ENCODE measurements around the gene MAP3K2.
"Not testable (repeated sequence)": the region's sequence is repeated elsewhere in the genome, so short reads cannot be mapped to it uniquely, and the experiment has no call there.

The MAP3K2 gene

GRCh38 chr2:127411653-127412369 is 24.0 kb upstream of the MAP3K2 start:
- H3K36me3 ChIP-seq (ENCODE audit: control insufficient read depth in 1 of 2, insufficient read depth in 2 of 2, low read length in 2 of 2): no peaks in the 10 kb centered on the region
- no peak overlapping the region for H3K4me3 ChIP-seq (ENCODE audit: low read depth in 1 of 2, low read length in 2 of 2)
- H3K27me3 ChIP-seq (ENCODE audit: low read depth, low read length): no peaks in the 10 kb centered on the region
- no peaks in the 10 kb centered on the region for H3K9me3 ChIP-seq (ENCODE audit: control insufficient read depth in 1 of 2, low read length in 2 of 2)
- H3K4me1 ChIP-seq (ENCODE audit: control insufficient read depth in 1 of 2, insufficient read depth in 2 of 2, low read length in 2 of 2): peaks cover 10 to 22% of the 10 kb centered on the region in 2 donors
- H3K27ac ChIP-seq (ENCODE audit: low read length): no peak overlapping the region

GRCh38 chr2:127410871-127411652 is 23.3 kb upstream of the MAP3K2 start:
- no peaks in the 10 kb centered on the region for H3K27me3 ChIP-seq (ENCODE audit: low read depth, low read length)
- no peak overlapping the region for H3K27ac ChIP-seq (ENCODE audit: low read length)
- no peaks in the 10 kb centered on the region for H3K36me3 ChIP-seq (ENCODE audit: control insufficient read depth in 1 of 2, insufficient read depth in 2 of 2, low read length in 2 of 2)
- H3K9me3 ChIP-seq (ENCODE audit: control insufficient read depth in 1 of 2, low read length in 2 of 2): no peaks in the 10 kb centered on the region
- peaks cover 10 to 18% of the 10 kb centered on the region in 2 donors for H3K4me1 ChIP-seq (ENCODE audit: control insufficient read depth in 1 of 2, insufficient read depth in 2 of 2, low read length in 2 of 2)
- no peak overlapping the region for H3K4me3 ChIP-seq (ENCODE audit: low read depth in 1 of 2, low read length in 2 of 2)

- H3K27me3 ChIP-seq (ENCODE audit: low read depth, low read length): not testable (repeated sequence)
Measured at GRCh38 chr2:127409716-127410115, 21.9 kb upstream of the MAP3K2 start.

GRCh38 chr2:127408807-127409099 is 21.0 kb upstream of the MAP3K2 start:
- peak overlapping the region in 1 of 2 donors; percentile 53 for H3K4me3 ChIP-seq (ENCODE audit: low read depth in 1 of 2, low read length in 2 of 2)
- no peaks in the 10 kb centered on the region for H3K27me3 ChIP-seq (ENCODE audit: low read depth, low read length)
- H3K4me1 ChIP-seq (ENCODE audit: control insufficient read depth in 1 of 2, insufficient read depth in 2 of 2, low read length in 2 of 2): peaks cover 10 to 15% of the 10 kb centered on the region in 2 donors
- no peaks in the 10 kb centered on the region for H3K36me3 ChIP-seq (ENCODE audit: control insufficient read depth in 1 of 2, insufficient read depth in 2 of 2, low read length in 2 of 2)
- peak overlapping the region; percentile 51 for H3K27ac ChIP-seq (ENCODE audit: low read length)
- no peaks in the 10 kb centered on the region for H3K9me3 ChIP-seq (ENCODE audit: control insufficient read depth in 1 of 2, low read length in 2 of 2)

More at GRCh38 chr2:127409716-127410115, 21.9 kb upstream of the MAP3K2 start:
- H3K36me3 ChIP-seq (ENCODE audit: control insufficient read depth in 1 of 2, insufficient read depth in 2 of 2, low read length in 2 of 2); H3K4me3 ChIP-seq (ENCODE audit: low read depth in 1 of 2, low read length in 2 of 2); H3K9me3 ChIP-seq (ENCODE audit: control insufficient read depth in 1 of 2, low read length in 2 of 2); H3K27ac ChIP-seq (ENCODE audit: low read length): not testable (repeated sequence)
- H3K4me1 ChIP-seq (ENCODE audit: control insufficient read depth in 1 of 2, insufficient read depth in 2 of 2, low read length in 2 of 2): peaks cover 10 to 15% of the 10 kb centered on the region in 2 donors

GRCh38 chr2:127408004-127408806 is 20.4 kb upstream of the MAP3K2 start:
- H3K36me3 ChIP-seq (ENCODE audit: control insufficient read depth in 1 of 2, insufficient read depth in 2 of 2, low read length in 2 of 2): no peaks in the 10 kb centered on the region
- H3K4me1 ChIP-seq (ENCODE audit: control insufficient read depth in 1 of 2, insufficient read depth in 2 of 2, low read length in 2 of 2): peaks cover 10 to 15% of the 10 kb centered on the region in 2 donors
- no peaks in the 10 kb centered on the region for H3K9me3 ChIP-seq (ENCODE audit: control insufficient read depth in 1 of 2, low read length in 2 of 2)

GRCh38 chr2:127407661-127408003 is 19.9 kb upstream of the MAP3K2 start:
- H3K9me3 ChIP-seq (ENCODE audit: control insufficient read depth in 1 of 2, low read length in 2 of 2): no peaks in the 10 kb centered on the region
- no peaks in the 10 kb centered on the region for H3K36me3 ChIP-seq (ENCODE audit: control insufficient read depth in 1 of 2, insufficient read depth in 2 of 2, low read length in 2 of 2)
- peak overlapping the region; percentile 42 for H3K27ac ChIP-seq (ENCODE audit: low read length)
- H3K27me3 ChIP-seq (ENCODE audit: low read depth, low read length): no peaks in the 10 kb centered on the region
- H3K4me3 ChIP-seq (ENCODE audit: low read depth in 1 of 2, low read length in 2 of 2): peak overlapping the region in 1 of 2 donors; percentile 40
- H3K4me1 ChIP-seq (ENCODE audit: control insufficient read depth in 1 of 2, insufficient read depth in 2 of 2, low read length in 2 of 2): peaks cover 10 to 15% of the 10 kb centered on the region in 2 donors

More at GRCh38 chr2:127408004-127408806, 20.4 kb upstream of the MAP3K2 start:
- H3K27ac ChIP-seq (ENCODE audit: low read length): peak overlapping the region; percentile 51
- no peaks in the 10 kb centered on the region for H3K27me3 ChIP-seq (ENCODE audit: low read depth, low read length)
- peak overlapping the region in 1 of 2 donors; percentile 53 for H3K4me3 ChIP-seq (ENCODE audit: low read depth in 1 of 2, low read length in 2 of 2)

- Histone ChIP-seq H3K36me3 (ENCODE audit: control insufficient read depth in 1 of 2, insufficient read depth in 2 of 2, low read length in 2 of 2) (no peaks in the 10 kb centered on the region), H3K27ac (ENCODE audit: low read length) (no peak overlapping the region), H3K4me1 (ENCODE audit: control insufficient read depth in 1 of 2, insufficient read depth in 2 of 2, low read length in 2 of 2) (peaks cover 7 to 15% of the 10 kb centered on the region in 2 donors), H3K27me3 (ENCODE audit: low read depth, low read length) (no peaks in the 10 kb centered on the region), H3K4me3 (ENCODE audit: low read depth in 1 of 2, low read length in 2 of 2) (no peak overlapping the region), H3K9me3 (ENCODE audit: control insufficient read depth in 1 of 2, low read length in 2 of 2) (no peaks in the 10 kb centered on the region)
Measured at GRCh38 chr2:127407091-127407490, 19.3 kb upstream of the MAP3K2 start.

GRCh38 chr2:127406454-127406853 is 18.7 kb upstream of the MAP3K2 start:
- no peaks in the 10 kb centered on the region for H3K9me3 ChIP-seq (ENCODE audit: control insufficient read depth in 1 of 2, low read length in 2 of 2)
- H3K36me3 ChIP-seq (ENCODE audit: control insufficient read depth in 1 of 2, insufficient read depth in 2 of 2, low read length in 2 of 2): no peaks in the 10 kb centered on the region
- no peaks in the 10 kb centered on the region for H3K27me3 ChIP-seq (ENCODE audit: low read depth, low read length)
- no peak overlapping the region for H3K27ac ChIP-seq (ENCODE audit: low read length)
- H3K4me3 ChIP-seq (ENCODE audit: low read depth in 1 of 2, low read length in 2 of 2): no peak overlapping the region
- peaks cover 5 to 13% of the 10 kb centered on the region in 2 donors for H3K4me1 ChIP-seq (ENCODE audit: control insufficient read depth in 1 of 2, insufficient read depth in 2 of 2, low read length in 2 of 2)

- Histone ChIP-seq H3K4me3 (ENCODE audit: low read depth in 1 of 2, low read length in 2 of 2) (no peak overlapping the region), H3K4me1 (ENCODE audit: control insufficient read depth in 1 of 2, insufficient read depth in 2 of 2, low read length in 2 of 2) (peaks cover 5 to 13% of the 10 kb centered on the region in 2 donors), H3K9me3 (ENCODE audit: control insufficient read depth in 1 of 2, low read length in 2 of 2) (no peaks in the 10 kb centered on the region), H3K36me3 (ENCODE audit: control insufficient read depth in 1 of 2, insufficient read depth in 2 of 2, low read length in 2 of 2) (no peaks in the 10 kb centered on the region), H3K27ac (ENCODE audit: low read length) (no peak overlapping the region), H3K27me3 (ENCODE audit: low read depth, low read length) (no peaks in the 10 kb centered on the region)
Measured at GRCh38 chr2:127405255-127405610, 17.5 kb upstream of the MAP3K2 start.

- Histone ChIP-seq H3K27ac (ENCODE audit: low read length) (no peak overlapping the region), H3K4me3 (ENCODE audit: low read depth in 1 of 2, low read length in 2 of 2) (no peak overlapping the region), H3K36me3 (ENCODE audit: control insufficient read depth in 1 of 2, insufficient read depth in 2 of 2, low read length in 2 of 2) (no peaks in the 10 kb centered on the region), H3K4me1 (ENCODE audit: control insufficient read depth in 1 of 2, insufficient read depth in 2 of 2, low read length in 2 of 2) (peaks cover 5 to 13% of the 10 kb centered on the region in 2 donors), H3K27me3 (ENCODE audit: low read depth, low read length) (no peaks in the 10 kb centered on the region), H3K9me3 (ENCODE audit: control insufficient read depth in 1 of 2, low read length in 2 of 2) (no peaks in the 10 kb centered on the region)
Measured at GRCh38 chr2:127404466-127405254, 16.9 kb upstream of the MAP3K2 start.
